Testis (tissue), 3 donors: ENCODE data around the gene ARIH1. TPM values are rescaled to one million over a fixed set of nuclear protein-coding genes. Genes with fewer than 3 reads are reported as not detected.

Experiments used
- DNase-seq: peaks from one replicate; pipeline ENCODE4 v3.0.0-alpha.2; 2019
- H3K27ac ChIP-seq, 2 donors: fragments of 200-600 bp; sonication (generic); one replicate each; pipeline ENCODE4 v1.5.1; 2019
- H3K27me3 ChIP-seq: fragments of 200-600 bp; sonication (generic); one replicate; pipeline ENCODE4 v1.5.1; 2019
- H3K36me3 ChIP-seq: fragments of 200-600 bp; sonication (generic); one replicate; pipeline ENCODE4 v1.5.1; 2017; ENCODE audit warnings: low read depth; ENCODE audit errors: missing control alignments
- H3K4me1 ChIP-seq: fragments of 200-600 bp; sonication (generic); one replicate; pipeline ENCODE4 v1.5.1; 2019
- H3K4me3 ChIP-seq, 2 donors: fragments of 200-600 bp; sonication (generic); one replicate each; pipeline ENCODE4 v1.5.1; 2017 to 2019
- H3K9me3 ChIP-seq: fragments of 200-600 bp; sonication (generic); one replicate; pipeline ENCODE4 v1.5.1; 2017
- POLR2A ChIP-seq: fragments of 450-650 bp; IDR thresholded peaks from one replicate; pipeline ENCODE4 v1.6.1; 2017; ENCODE audit warnings: antibody characterized with exemption, mild to moderate bottlenecking, moderate library complexity
- WGBS, 2 donors: methylation state at CpG; one replicate each; pipeline ENCODE4 v1.1.5; 2018; 5-methylcytosine and 5-hydroxymethylcytosine counted together
- intact Hi-C: fragments of 100-400 bp; cut with DNase I; formaldehyde crosslinking; loops from one replicate; pipeline ENCODE4 v1.15.1; 2023; ENCODE audit warnings: low total_unique reads
- polyA plus RNA-seq: library from polyadenylated mRNA; stranded (reverse); fragments of 350-450 nt; fragmentation: Illumina TruSeq; extraction: RNeasy Lipid Tissue Mini Kit (QIAGEN cat#74804); gene quantifications from one replicate; pipeline ENCODE4 v1.2.3, GENCODE V29; 2014; ENCODE audit warnings: low read depth, low replicate concordance; ENCODE audit not compliant: insufficient read depth
- total RNA-seq, 2 donors: library from RNA; depleted of rRNA; stranded (reverse); fragments of >200 nt; gene quantifications; one replicate each; pipeline ENCODE4 v1.2.3, GENCODE V29; 2016
- TF ChIP-seq, protein P1 (sequence below), 3 experiments: fragments of 450-650 bp in 2 of 3; fragments of 200-600 bp in 1 of 3; sonication (generic) in 1 of 3; IDR thresholded peaks; one replicate each; pipeline ENCODE4 v1.5.1; 2016 to 2019; ENCODE audit warnings: antibody characterized with exemption in 3 of 3, mild to moderate bottlenecking in 2 of 3, moderate library complexity in 1 of 3

ARIH1 gene
- total and polyA plus RNA-seq, 3 donors from 2014 or later: 97.8 to 221 (median 113) TPM

DNA sequence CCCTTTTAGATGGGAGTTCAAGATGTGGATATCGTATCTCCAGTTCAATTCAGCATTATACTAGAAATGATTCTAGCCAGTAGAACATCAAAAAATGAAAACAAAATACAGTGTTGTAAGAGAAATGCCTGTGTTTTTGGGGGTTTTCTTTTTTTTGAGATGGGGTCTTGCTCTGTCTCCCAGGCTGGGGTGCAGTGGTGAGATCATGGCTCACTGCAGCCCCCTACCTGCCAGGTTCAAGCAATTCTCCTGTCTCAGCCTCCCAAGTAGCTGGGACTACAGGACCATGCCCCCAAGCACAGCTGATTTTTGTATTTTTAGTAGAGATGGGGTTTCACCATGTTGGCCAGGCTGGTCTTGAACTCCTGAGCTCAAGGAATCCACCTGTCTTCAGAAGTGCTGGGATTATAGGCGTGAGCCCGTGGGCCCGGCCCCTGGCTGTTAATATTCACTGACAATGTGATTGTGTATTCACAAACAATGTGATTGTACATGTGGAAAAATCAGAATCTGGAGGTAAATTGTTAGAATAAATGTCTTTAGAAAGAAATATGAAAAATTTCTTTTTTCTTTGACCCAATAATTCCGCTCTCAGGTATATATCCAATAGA, 59.0 kb downstream of the ARIH1 start:
- no peaks in the 10 kb centered on the region for H3K27me3 ChIP-seq
- no peaks in the 10 kb centered on the region for H3K9me3 ChIP-seq
- H3K4me1 ChIP-seq: no peaks in the 10 kb centered on the region
- no peak for TF ChIP-seq POLR2A
- TF ChIP-seq, protein P1, sequence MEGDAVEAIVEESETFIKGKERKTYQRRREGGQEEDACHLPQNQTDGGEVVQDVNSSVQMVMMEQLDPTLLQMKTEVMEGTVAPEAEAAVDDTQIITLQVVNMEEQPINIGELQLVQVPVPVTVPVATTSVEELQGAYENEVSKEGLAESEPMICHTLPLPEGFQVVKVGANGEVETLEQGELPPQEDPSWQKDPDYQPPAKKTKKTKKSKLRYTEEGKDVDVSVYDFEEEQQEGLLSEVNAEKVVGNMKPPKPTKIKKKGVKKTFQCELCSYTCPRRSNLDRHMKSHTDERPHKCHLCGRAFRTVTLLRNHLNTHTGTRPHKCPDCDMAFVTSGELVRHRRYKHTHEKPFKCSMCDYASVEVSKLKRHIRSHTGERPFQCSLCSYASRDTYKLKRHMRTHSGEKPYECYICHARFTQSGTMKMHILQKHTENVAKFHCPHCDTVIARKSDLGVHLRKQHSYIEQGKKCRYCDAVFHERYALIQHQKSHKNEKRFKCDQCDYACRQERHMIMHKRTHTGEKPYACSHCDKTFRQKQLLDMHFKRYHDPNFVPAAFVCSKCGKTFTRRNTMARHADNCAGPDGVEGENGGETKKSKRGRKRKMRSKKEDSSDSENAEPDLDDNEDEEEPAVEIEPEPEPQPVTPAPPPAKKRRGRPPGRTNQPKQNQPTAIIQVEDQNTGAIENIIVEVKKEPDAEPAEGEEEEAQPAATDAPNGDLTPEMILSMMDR (IDR thresholded peaks at IDR 0.05): no peak
- intact Hi-C loops: no loop called here
- 94 to 96% methylated on average over 5 of the region's 5 CpGs for WGBS, 2 donors
- no peaks in the 10 kb centered on the region for H3K36me3 ChIP-seq
- H3K4me3 ChIP-seq: no peak overlapping the region
- no peak for DNase-seq
- no peak overlapping the region for H3K27ac ChIP-seq

DNA sequence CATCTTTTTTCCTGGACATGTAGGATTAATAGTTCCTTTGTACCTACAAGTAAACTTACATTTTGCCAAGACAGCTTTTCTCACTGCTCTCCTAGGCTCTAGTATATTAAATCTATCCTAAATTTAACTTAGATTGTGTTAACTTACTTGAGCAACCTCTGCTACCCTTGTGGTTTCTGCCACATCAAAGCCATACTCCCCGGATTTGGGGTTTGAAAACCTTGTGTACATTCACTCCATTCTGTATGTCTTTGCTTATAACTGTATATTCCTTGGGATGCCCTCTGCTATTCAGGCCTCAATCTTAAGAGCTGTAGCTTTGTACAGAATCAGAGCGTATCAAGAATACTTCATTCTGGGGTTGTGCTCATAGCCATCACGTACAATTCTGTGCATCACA, 60.4 kb downstream of the ARIH1 start:
- TF ChIP-seq, protein P1 (IDR thresholded peaks at IDR 0.05): no peak
- DNase-seq: no peak
- H3K4me1 ChIP-seq: no peaks in the 10 kb centered on the region
- intact Hi-C loops: no loop called here
- no peaks in the 10 kb centered on the region for H3K36me3 ChIP-seq
- 95 to 100% methylated on average over 3 of the region's 3 CpGs for WGBS, 2 donors
- H3K27me3 ChIP-seq: no peaks in the 10 kb centered on the region
- no peak overlapping the region for H3K4me3 ChIP-seq
- H3K9me3 ChIP-seq: no peaks in the 10 kb centered on the region
- no peak overlapping the region for H3K27ac ChIP-seq

DNA sequence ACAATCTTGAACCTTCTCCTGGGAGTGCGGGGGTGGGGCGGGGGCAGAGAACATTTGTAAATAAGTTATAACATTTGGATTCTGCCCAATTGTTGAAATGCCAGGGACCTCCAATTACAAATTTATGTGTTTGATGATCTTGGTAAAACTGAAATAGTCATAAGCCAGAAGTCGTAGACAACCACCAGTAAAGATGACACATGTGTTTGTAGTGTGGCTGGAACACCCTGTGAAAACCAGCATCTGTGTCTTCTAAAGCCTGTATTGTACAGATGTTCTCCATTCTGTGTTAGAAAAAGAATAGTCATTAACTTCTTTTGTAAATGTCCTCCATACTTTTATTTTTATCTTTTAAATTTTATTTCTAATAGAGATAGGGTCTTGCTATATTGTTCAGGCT, 61.8 kb downstream of the ARIH1 start:
- no peak for TF ChIP-seq POLR2A
- TF ChIP-seq, protein P1 (IDR thresholded peaks at IDR 0.05): no peak
- Histone ChIP-seq H3K4me3 (no peak overlapping the region), H3K4me1 (no peaks in the 10 kb centered on the region), H3K9me3 (no peaks in the 10 kb centered on the region), H3K27ac (no peak overlapping the region), H3K36me3 (no peaks in the 10 kb centered on the region), H3K27me3 (no peaks in the 10 kb centered on the region)
- no peak for DNase-seq
- 81 to 89% methylated on average over 3 of the region's 3 CpGs for WGBS, 2 donors
- intact Hi-C loops: no loop called here

DNA sequence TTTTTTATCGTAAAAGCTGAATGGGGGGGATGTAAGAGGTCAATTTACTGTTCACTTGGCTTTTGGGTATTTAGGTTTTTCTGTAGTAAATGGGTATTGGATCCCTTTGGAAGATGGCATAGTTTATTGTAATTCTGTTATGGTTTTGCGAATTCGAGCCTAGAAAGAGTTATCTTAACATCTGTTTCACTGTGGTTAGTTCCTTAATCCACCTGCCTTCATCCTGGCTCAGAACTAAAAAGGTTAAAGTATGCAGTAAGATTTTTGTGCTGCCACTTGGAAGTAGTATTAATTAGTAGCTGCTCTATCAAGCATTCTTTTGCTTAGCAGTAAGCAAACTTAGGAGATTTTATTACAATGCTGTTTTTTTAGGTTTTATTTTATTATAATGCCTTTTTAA, 62.4 kb downstream of the ARIH1 start:
- no peaks in the 10 kb centered on the region for H3K36me3 ChIP-seq
- no peak for DNase-seq
- no peak overlapping the region for H3K27ac ChIP-seq
- intact Hi-C loops: no loop called here
- no peak overlapping the region for H3K4me3 ChIP-seq
- no peaks in the 10 kb centered on the region for H3K27me3 ChIP-seq
- TF ChIP-seq POLR2A: no peak
- TF ChIP-seq, protein P1 (IDR thresholded peaks at IDR 0.05): no peak
- no peaks in the 10 kb centered on the region for H3K4me1 ChIP-seq
- H3K9me3 ChIP-seq: no peaks in the 10 kb centered on the region
- WGBS, 2 donors: 88 to 89% methylated on average over 3 of the region's 3 CpGs

DNA sequence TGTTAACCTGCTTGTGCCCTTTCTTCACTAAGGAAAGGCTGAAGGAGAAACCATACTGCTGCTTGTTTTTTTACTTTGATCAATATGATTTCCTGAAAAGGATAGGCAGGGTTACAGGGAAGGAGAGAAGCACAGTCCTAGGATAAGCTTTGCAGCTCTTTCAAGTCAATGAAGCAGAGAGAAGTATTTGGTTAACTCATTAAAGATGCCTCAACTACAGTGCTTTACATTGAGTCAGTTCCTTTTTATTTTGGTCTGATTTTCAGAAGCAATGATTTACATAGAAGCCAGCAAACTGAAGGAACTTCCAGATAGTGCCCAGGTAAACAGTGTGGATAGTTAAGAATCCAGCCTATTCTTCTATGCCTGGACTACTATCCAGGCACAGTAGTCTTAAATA, 64.8 kb downstream of the ARIH1 start:
- no peak overlapping the region for H3K27ac ChIP-seq
- H3K4me1 ChIP-seq: no peaks in the 10 kb centered on the region
- intact Hi-C loops: no loop called here
- no peaks in the 10 kb centered on the region for H3K36me3 ChIP-seq
- no peaks in the 10 kb centered on the region for H3K27me3 ChIP-seq
- no peaks in the 10 kb centered on the region for H3K9me3 ChIP-seq
- no peak for DNase-seq
- TF ChIP-seq, protein P1 (IDR thresholded peaks at IDR 0.05): no peak
- TF ChIP-seq POLR2A: no peak
- no peak overlapping the region for H3K4me3 ChIP-seq
